GM12872 (cell line): Measurements from ENCODE around the gene LAMC3.

Experiments
- CTCF ChIP-seq: IDR thresholded peaks from 3 replicates; pipeline ENCODE4 v1.5.1; 2011; ENCODE audit warnings: low read depth, mild to moderate bottlenecking, low read length, moderate library complexity; ENCODE audit not compliant: insufficient read depth

The LAMC3 gene

DNA sequence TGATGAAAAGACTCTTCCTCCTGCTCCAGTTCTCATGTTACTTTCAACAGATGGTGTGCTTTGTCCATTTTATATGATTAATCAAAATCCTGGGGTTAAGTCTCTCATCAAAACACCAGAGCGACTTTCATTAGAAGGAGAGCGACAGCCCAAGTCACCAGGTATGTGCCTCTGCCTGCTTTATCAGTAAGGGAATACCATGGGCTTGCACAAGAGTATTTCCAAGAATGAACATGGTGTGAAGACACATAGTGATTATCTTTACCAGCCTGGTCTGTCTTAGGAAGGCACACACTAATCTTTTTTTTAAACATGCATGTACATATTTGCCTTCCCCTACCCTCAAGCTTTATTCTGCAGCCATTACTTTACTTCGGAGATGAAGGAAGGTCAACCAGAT lies 131.6 kb downstream of the LAMC3 start:
- TF ChIP-seq CTCF = no peak

GRCh38 chr9:131142160-131142559 lies 133.2 kb downstream of the LAMC3 start:
- TF ChIP-seq CTCF = no peak
